H1 (cell line): ENCODE measurements around the gene GSTO1. TPM values are rescaled to one million over a fixed set of nuclear protein-coding genes. Genes with fewer than 3 reads are reported as not detected.

Experiments
- BACH1 ChIP-seq: IDR thresholded peaks from 2 replicates; pipeline ENCODE4 v1.6.1; 2012; ENCODE audit warnings: low read length, improper control_type of control experiment
- HDAC2 ChIP-seq, 2 experiments: fragments of 300-600 bp in 1 of 2; sonication (generic) in 1 of 2; IDR thresholded peaks; 2 replicates each; pipeline ENCODE4 v1.6.1; 2011 to 2012; ENCODE audit warnings: low read depth in 2 of 2, low read length in 2 of 2, mild to moderate bottlenecking in 2 of 2, moderate library complexity in 2 of 2, borderline replicate concordance in 1 of 2, inconsistent platforms in 1 of 2
- JUN ChIP-seq: IDR thresholded peaks from 2 replicates; pipeline ENCODE4 v1.6.1; 2011; ENCODE audit warnings: low read depth, mild to moderate bottlenecking, improper control_type of control experiment, low read length
- POLR2A ChIP-seq, 2 experiments: IDR thresholded peaks; 1 replicate in 1 of 2; 2 replicates in 1 of 2; pipeline ENCODE4 v1.6.1; 2011; ENCODE audit warnings: low read depth in 2 of 2, low read length in 2 of 2, mild to moderate bottlenecking in 2 of 2; ENCODE audit errors: control extremely low read depth in 1 of 2
- polyA plus RNA-seq, 7 experiments: library from polyadenylated mRNA; depleted of rRNA in 3 of 7; stranded (reverse) in 5 of 7; unstranded in 2 of 7; fragments of >200 nt in 5 of 7; fragments of 200-250 nt in 2 of 7; gene quantifications; 1 replicate in 5 of 7; 2 replicates in 1 of 7; 4 replicates in 1 of 7; pipeline versions ENCODE4 v1.2.1 to v1.2.3, GENCODE V29; 2011 to 2013; ENCODE audit warnings: missing spikeins in 2 of 7, mixed read lengths in 2 of 7
- total RNA-seq: library from RNA; stranded (reverse); fragmentation: NEBNext Ultra II Directional; extraction: Animal tissue kit (Norgen Biotek cat#: 25700); gene quantifications from 2 replicates; pipeline ENCODE4 v1.2.1, GENCODE V29; 2021
- TF ChIP-seq, protein P1 (sequence below): fragments of 300-600 bp; sonication (generic); IDR thresholded peaks from 2 replicates; pipeline ENCODE4 v1.7.1; 2012; ENCODE audit warnings: low read length, moderate library complexity, mild to moderate bottlenecking, inconsistent platforms; ENCODE audit not compliant: insufficient replicate concordance

Gene GSTO1
- total and polyA plus RNA-seq, 2 of the 8 experiments (the other 6 are each of a cell fraction or from before 2014, with no cell fraction given) = 22.4 to 32.5 TPM

DNA sequence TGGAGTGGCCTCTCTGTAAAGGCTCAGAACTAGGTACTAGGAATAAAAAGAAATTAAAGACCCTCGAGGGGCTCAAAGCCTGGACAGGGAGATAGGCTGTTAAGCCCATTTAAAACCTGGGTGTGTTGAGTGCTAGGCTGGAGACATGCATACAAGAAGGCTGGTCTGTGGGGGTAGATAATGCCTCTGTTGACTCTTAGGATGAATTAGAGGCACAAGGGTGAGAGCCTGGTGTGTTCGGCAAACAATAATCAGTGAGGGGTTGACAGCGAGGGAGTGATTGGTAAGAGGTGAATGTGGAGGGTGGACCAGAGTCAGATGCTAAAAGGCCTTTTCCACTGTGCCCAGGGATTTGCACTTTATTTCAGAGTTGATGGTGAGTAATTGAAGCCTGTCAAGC lies 27.0 kb downstream of the GSTO1 start (continued):
- TF ChIP-seq, protein P1, sequence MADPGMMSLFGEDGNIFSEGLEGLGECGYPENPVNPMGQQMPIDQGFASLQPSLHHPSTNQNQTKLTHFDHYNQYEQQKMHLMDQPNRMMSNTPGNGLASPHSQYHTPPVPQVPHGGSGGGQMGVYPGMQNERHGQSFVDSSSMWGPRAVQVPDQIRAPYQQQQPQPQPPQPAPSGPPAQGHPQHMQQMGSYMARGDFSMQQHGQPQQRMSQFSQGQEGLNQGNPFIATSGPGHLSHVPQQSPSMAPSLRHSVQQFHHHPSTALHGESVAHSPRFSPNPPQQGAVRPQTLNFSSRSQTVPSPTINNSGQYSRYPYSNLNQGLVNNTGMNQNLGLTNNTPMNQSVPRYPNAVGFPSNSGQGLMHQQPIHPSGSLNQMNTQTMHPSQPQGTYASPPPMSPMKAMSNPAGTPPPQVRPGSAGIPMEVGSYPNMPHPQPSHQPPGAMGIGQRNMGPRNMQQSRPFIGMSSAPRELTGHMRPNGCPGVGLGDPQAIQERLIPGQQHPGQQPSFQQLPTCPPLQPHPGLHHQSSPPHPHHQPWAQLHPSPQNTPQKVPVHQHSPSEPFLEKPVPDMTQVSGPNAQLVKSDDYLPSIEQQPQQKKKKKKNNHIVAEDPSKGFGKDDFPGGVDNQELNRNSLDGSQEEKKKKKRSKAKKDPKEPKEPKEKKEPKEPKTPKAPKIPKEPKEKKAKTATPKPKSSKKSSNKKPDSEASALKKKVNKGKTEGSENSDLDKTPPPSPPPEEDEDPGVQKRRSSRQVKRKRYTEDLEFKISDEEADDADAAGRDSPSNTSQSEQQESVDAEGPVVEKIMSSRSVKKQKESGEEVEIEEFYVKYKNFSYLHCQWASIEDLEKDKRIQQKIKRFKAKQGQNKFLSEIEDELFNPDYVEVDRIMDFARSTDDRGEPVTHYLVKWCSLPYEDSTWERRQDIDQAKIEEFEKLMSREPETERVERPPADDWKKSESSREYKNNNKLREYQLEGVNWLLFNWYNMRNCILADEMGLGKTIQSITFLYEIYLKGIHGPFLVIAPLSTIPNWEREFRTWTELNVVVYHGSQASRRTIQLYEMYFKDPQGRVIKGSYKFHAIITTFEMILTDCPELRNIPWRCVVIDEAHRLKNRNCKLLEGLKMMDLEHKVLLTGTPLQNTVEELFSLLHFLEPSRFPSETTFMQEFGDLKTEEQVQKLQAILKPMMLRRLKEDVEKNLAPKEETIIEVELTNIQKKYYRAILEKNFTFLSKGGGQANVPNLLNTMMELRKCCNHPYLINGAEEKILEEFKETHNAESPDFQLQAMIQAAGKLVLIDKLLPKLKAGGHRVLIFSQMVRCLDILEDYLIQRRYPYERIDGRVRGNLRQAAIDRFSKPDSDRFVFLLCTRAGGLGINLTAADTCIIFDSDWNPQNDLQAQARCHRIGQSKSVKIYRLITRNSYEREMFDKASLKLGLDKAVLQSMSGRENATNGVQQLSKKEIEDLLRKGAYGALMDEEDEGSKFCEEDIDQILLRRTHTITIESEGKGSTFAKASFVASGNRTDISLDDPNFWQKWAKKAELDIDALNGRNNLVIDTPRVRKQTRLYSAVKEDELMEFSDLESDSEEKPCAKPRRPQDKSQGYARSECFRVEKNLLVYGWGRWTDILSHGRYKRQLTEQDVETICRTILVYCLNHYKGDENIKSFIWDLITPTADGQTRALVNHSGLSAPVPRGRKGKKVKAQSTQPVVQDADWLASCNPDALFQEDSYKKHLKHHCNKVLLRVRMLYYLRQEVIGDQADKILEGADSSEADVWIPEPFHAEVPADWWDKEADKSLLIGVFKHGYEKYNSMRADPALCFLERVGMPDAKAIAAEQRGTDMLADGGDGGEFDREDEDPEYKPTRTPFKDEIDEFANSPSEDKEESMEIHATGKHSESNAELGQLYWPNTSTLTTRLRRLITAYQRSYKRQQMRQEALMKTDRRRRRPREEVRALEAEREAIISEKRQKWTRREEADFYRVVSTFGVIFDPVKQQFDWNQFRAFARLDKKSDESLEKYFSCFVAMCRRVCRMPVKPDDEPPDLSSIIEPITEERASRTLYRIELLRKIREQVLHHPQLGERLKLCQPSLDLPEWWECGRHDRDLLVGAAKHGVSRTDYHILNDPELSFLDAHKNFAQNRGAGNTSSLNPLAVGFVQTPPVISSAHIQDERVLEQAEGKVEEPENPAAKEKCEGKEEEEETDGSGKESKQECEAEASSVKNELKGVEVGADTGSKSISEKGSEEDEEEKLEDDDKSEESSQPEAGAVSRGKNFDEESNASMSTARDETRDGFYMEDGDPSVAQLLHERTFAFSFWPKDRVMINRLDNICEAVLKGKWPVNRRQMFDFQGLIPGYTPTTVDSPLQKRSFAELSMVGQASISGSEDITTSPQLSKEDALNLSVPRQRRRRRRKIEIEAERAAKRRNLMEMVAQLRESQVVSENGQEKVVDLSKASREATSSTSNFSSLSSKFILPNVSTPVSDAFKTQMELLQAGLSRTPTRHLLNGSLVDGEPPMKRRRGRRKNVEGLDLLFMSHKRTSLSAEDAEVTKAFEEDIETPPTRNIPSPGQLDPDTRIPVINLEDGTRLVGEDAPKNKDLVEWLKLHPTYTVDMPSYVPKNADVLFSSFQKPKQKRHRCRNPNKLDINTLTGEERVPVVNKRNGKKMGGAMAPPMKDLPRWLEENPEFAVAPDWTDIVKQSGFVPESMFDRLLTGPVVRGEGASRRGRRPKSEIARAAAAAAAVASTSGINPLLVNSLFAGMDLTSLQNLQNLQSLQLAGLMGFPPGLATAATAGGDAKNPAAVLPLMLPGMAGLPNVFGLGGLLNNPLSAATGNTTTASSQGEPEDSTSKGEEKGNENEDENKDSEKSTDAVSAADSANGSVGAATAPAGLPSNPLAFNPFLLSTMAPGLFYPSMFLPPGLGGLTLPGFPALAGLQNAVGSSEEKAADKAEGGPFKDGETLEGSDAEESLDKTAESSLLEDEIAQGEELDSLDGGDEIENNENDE = no peak
- TF ChIP-seq BACH1 (no peak), HDAC2 (IDR thresholded peaks at IDR 0.05; ENCODE audit: borderline replicate concordance in 1 of 2, low read depth in 2 of 2, low read length in 2 of 2) (no peak), POLR2A (IDR thresholded peaks at IDR 0.05; ENCODE audit: control extremely low read depth in 1 of 2, low read depth in 2 of 2, low read length in 2 of 2) (no peak), JUN (no peak)
